GM23338 (cell line): Measurements from ENCODE around the gene NIF3L1. TPM values are rescaled to one million over a fixed set of nuclear protein-coding genes. Genes with fewer than 3 reads are reported as not detected.

Experiments
- ATAC-seq: fragments of 200-7000 bp; cut with Tn5 transposase; 3 replicates; pipeline ENCODE4 v1.9.1; 2020
- DNase-seq: peaks from one replicate; pipeline ENCODE4 v3.0.0-alpha.2; 2015; ENCODE audit warnings: low spot score
- H2AFZ ChIP-seq: fragments of 200-600 bp; sonication (generic); 2 replicates; pipeline ENCODE4 v1.8.0; 2016; ENCODE audit warnings: antibody characterized with exemption, mild to moderate bottlenecking, moderate library complexity
- H3F3A ChIP-seq: fragments of 200-600 bp; sonication (generic); replicated peaks from 2 replicates; pipeline ENCODE4 v1.8.0; 2017; ENCODE audit warnings: antibody characterized with exemption, mixed run types, low read depth
- H3K27ac ChIP-seq: fragments of 200-600 bp; sonication (generic); 2 replicates; pipeline ENCODE4 v1.6.1; 2016; ENCODE audit warnings: low read depth
- H3K27me3 ChIP-seq: fragments of 200-600 bp; sonication (generic); 2 replicates; pipeline ENCODE4 v1.8.0; 2016; ENCODE audit warnings: mild to moderate bottlenecking, mixed run types, moderate library complexity; ENCODE audit not compliant: insufficient read depth
- H3K36me3 ChIP-seq: fragments of 200-600 bp; sonication (generic); 2 replicates; pipeline ENCODE4 v1.8.0; 2016; ENCODE audit warnings: mild to moderate bottlenecking; ENCODE audit not compliant: insufficient read depth
- H3K4me1 ChIP-seq: fragments of 200-600 bp; sonication (generic); 2 replicates; pipeline ENCODE4 v1.8.0; 2016; ENCODE audit warnings: mild to moderate bottlenecking, moderate library complexity; ENCODE audit not compliant: insufficient read depth
- H3K4me2 ChIP-seq: fragments of 200-600 bp; sonication (generic); 2 replicates; pipeline ENCODE4 v1.7.1; 2017; ENCODE audit warnings: mixed run types
- H3K4me3 ChIP-seq: fragments of 200-600 bp; sonication (generic); 2 replicates; pipeline ENCODE4 v1.6.1; 2016; ENCODE audit warnings: mixed run types
- H3K79me2 ChIP-seq: fragments of 200-600 bp; sonication (generic); replicated peaks from 2 replicates; pipeline ENCODE4 v1.8.0; 2017; ENCODE audit warnings: mild to moderate bottlenecking; ENCODE audit not compliant: insufficient read depth
- H3K9me2 ChIP-seq: fragments of 200-600 bp; sonication (generic); 2 replicates; pipeline ENCODE4 v1.8.0; 2017; ENCODE audit not compliant: insufficient read depth
- H4K20me1 ChIP-seq: fragments of 200-600 bp; sonication (generic); replicated peaks from 2 replicates; pipeline ENCODE4 v1.8.0; 2017; ENCODE audit warnings: mild to moderate bottlenecking; ENCODE audit not compliant: insufficient read depth
- H3K27ac Mint-ChIP-seq: 2 replicates; pipeline ENCODE4 v1.8.0; 2020; ENCODE audit warnings: inconsistent platforms, mild to moderate bottlenecking, moderate library complexity, mixed read lengths
- H3K27me3 Mint-ChIP-seq: 3 replicates; pipeline ENCODE4 v1.8.0; 2022; ENCODE audit warnings: low read depth, mild to moderate bottlenecking, moderate library complexity, mixed read lengths, inconsistent platforms; ENCODE audit not compliant: insufficient read depth, poor library complexity
- H3K36me3 Mint-ChIP-seq: 3 replicates; pipeline ENCODE4 v1.8.0; 2021; ENCODE audit warnings: low read depth, mild to moderate bottlenecking, inconsistent platforms, moderate library complexity, mixed read lengths
- H3K4me1 Mint-ChIP-seq: 3 replicates; pipeline ENCODE4 v1.8.0; 2020; ENCODE audit warnings: mild to moderate bottlenecking, inconsistent platforms, mixed read lengths
- H3K4me3 Mint-ChIP-seq: 3 replicates; pipeline ENCODE4 v1.8.0; 2021; ENCODE audit warnings: moderate library complexity, mild to moderate bottlenecking, inconsistent platforms, mixed read lengths
- H3K9me3 Mint-ChIP-seq: 3 replicates; pipeline ENCODE4 v1.8.0; 2020; ENCODE audit warnings: moderate library complexity, mild to moderate bottlenecking, inconsistent platforms, mixed read lengths
- CREB1 ChIP-seq: fragments of 250-450 bp; sonication (Bioruptor Pico); IDR thresholded peaks from 2 replicates; pipeline ENCODE4 v1.5.0; 2020; ENCODE audit warnings: low read depth, mild to moderate bottlenecking, moderate library complexity
- CTCF ChIP-seq, 2 experiments: fragments of 200-600 bp in 1 of 2; sonication (generic) in 1 of 2; conservative IDR thresholded peaks; 2 replicates each; pipeline versions ENCODE4 v1.5.1 to v1.6.1; 2016 to 2017; ENCODE audit warnings: antibody characterized with exemption in 2 of 2, low read depth in 2 of 2, mild to moderate bottlenecking in 2 of 2, moderate library complexity in 1 of 2
- EZH2 ChIP-seq: fragments of 200-600 bp; sonication (generic); IDR thresholded peaks from one replicate; pipeline ENCODE4 v1.8.0; 2017; ENCODE audit warnings: antibody characterized with exemption, mild to moderate bottlenecking, low read depth; ENCODE audit not compliant: unreplicated experiment
- EZH2phosphoT487 ChIP-seq: fragments of 200-600 bp; sonication (generic); IDR thresholded peaks from one replicate; pipeline ENCODE4 v1.8.1; 2018; ENCODE audit warnings: antibody characterized with exemption; ENCODE audit not compliant: unreplicated experiment
- JUNB ChIP-seq: IDR thresholded peaks from one replicate; pipeline ENCODE4 v1.6.1; 2016; ENCODE audit warnings: antibody characterized with exemption; ENCODE audit not compliant: unreplicated experiment
- NANOG ChIP-seq: IDR thresholded peaks from 2 replicates; pipeline ENCODE4 v1.6.1; 2016; ENCODE audit warnings: antibody characterized with exemption, borderline replicate concordance
- POLR2AphosphoS5 ChIP-seq: IDR thresholded peaks from 2 replicates; pipeline ENCODE4 v1.6.1; 2016; ENCODE audit warnings: antibody characterized with exemption, low read depth
- REST ChIP-seq: IDR thresholded peaks from one replicate; pipeline ENCODE4 v1.6.1; 2018; ENCODE audit warnings: antibody characterized with exemption; ENCODE audit not compliant: unreplicated experiment
- STAT1 ChIP-seq: IDR thresholded peaks from one replicate; pipeline ENCODE4 v1.6.1; 2016; ENCODE audit warnings: antibody characterized with exemption; ENCODE audit not compliant: unreplicated experiment
- ZNF114 ChIP-seq: fragments of 250-450 bp; sonication (Bioruptor Pico); IDR thresholded peaks from 2 replicates; pipeline ENCODE4 v1.5.0; 2020; ENCODE audit warnings: mild to moderate bottlenecking, moderate library complexity
- ZNF331 ChIP-seq: fragments of 250-450 bp; sonication (Bioruptor Pico); IDR thresholded peaks from 2 replicates; pipeline ENCODE4 v1.5.0; 2020; ENCODE audit warnings: low read depth, mild to moderate bottlenecking, moderate library complexity
- polyA plus RNA-seq: library from polyadenylated mRNA; unstranded; fragments of >200 nt; fragmentation: Nextera tagmentation; extraction: Ambion mirVana; gene quantifications from 2 replicates; pipeline ENCODE4 v1.2.1, GENCODE V29; 2016
- total RNA-seq: library from RNA; depleted of rRNA; stranded (reverse); fragments of >200 nt; shearing (Covaris generic); gene quantifications from 2 replicates; pipeline ENCODE4 v1.2.3, GENCODE V29; 2014
- TF ChIP-seq, protein P1 (sequence below): fragments of 250-450 bp; sonication (Bioruptor Pico); IDR thresholded peaks from 2 replicates; pipeline ENCODE4 v1.5.0; 2020; ENCODE audit warnings: mild to moderate bottlenecking, moderate library complexity
- TF ChIP-seq, protein P2 (sequence below): IDR thresholded peaks from 2 replicates; pipeline ENCODE4 v1.6.1; 2016; ENCODE audit warnings: antibody characterized with exemption

NIF3L1 gene
- total and polyA plus RNA-seq, 2 experiments from 2014 or later: 62.8 to 63.9 TPM

GRCh38 chr2:200852605-200853004 lies 36.6 kb upstream of the NIF3L1 start:
- Mint-ChIP-seq H3K9me3 (no peaks in the 10 kb centered on the region), H3K36me3 (peaks cover 59% of the 10 kb centered on the region), H3K27me3 (peaks cover 5% of the 10 kb centered on the region), H3K4me1 (no peaks in the 10 kb centered on the region), H3K4me3 (no peak overlapping the region), H3K27ac (no peak overlapping the region)
- no peak overlapping the region for H3K27ac ChIP-seq
- no peaks in the 10 kb centered on the region for H3K27me3 ChIP-seq
- H2AFZ ChIP-seq: no peak overlapping the region
- peaks cover 58% of the 10 kb centered on the region for H3K36me3 ChIP-seq
- H3K4me2 ChIP-seq: no peak overlapping the region
- TF ChIP-seq EZH2phosphoT487 (no peak), REST (no peak), STAT1 (no peak), CTCF (conservative IDR thresholded peaks at IDR 0.05; ENCODE audit: low read depth in 2 of 2) (no peak), POLR2AphosphoS5 (no peak), ZNF114 (CRISPR knock-in tag) (no peak), JUNB (no peak), CREB1 (CRISPR knock-in tag) (no peak), EZH2 (no peak), ZNF331 (CRISPR knock-in tag) (no peak), NANOG (no peak)
- TF ChIP-seq, protein P1, sequence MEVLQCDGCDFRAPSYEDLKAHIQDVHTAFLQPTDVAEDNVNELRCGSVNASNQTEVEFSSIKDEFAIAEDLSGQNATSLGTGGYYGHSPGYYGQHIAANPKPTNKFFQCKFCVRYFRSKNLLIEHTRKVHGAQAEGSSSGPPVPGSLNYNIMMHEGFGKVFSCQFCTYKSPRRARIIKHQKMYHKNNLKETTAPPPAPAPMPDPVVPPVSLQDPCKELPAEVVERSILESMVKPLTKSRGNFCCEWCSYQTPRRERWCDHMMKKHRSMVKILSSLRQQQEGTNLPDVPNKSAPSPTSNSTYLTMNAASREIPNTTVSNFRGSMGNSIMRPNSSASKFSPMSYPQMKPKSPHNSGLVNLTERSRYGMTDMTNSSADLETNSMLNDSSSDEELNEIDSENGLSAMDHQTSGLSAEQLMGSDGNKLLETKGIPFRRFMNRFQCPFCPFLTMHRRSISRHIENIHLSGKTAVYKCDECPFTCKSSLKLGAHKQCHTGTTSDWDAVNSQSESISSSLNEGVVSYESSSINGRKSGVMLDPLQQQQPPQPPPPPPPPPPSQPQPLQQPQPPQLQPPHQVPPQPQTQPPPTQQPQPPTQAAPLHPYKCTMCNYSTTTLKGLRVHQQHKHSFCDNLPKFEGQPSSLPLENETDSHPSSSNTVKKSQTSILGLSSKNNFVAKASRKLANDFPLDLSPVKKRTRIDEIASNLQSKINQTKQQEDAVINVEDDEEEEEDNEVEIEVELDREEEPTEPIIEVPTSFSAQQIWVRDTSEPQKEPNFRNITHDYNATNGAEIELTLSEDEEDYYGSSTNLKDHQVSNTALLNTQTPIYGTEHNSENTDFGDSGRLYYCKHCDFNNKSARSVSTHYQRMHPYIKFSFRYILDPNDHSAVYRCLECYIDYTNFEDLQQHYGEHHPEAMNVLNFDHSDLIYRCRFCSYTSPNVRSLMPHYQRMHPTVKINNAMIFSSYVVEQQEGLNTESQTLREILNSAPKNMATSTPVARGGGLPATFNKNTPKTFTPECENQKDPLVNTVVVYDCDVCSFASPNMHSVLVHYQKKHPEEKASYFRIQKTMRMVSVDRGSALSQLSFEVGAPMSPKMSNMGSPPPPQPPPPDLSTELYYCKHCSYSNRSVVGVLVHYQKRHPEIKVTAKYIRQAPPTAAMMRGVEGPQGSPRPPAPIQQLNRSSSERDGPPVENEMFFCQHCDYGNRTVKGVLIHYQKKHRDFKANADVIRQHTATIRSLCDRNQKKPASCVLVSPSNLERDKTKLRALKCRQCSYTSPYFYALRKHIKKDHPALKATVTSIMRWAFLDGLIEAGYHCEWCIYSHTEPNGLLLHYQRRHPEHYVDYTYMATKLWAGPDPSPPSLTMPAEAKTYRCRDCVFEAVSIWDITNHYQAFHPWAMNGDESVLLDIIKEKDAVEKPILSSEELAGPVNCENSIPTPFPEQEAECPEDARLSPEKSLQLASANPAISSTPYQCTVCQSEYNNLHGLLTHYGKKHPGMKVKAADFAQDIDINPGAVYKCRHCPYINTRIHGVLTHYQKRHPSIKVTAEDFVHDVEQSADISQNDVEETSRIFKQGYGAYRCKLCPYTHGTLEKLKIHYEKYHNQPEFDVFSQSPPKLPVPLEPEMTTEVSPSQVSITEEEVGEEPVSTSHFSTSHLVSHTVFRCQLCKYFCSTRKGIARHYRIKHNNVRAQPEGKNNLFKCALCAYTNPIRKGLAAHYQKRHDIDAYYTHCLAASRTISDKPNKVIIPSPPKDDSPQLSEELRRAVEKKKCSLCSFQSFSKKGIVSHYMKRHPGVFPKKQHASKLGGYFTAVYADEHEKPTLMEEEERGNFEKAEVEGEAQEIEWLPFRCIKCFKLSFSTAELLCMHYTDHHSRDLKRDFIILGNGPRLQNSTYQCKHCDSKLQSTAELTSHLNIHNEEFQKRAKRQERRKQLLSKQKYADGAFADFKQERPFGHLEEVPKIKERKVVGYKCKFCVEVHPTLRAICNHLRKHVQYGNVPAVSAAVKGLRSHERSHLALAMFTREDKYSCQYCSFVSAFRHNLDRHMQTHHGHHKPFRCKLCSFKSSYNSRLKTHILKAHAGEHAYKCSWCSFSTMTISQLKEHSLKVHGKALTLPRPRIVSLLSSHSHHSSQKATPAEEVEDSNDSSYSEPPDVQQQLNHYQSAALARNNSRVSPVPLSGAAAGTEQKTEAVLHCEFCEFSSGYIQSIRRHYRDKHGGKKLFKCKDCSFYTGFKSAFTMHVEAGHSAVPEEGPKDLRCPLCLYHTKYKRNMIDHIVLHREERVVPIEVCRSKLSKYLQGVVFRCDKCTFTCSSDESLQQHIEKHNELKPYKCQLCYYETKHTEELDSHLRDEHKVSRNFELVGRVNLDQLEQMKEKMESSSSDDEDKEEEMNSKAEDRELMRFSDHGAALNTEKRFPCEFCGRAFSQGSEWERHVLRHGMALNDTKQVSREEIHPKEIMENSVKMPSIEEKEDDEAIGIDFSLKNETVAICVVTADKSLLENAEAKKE (CRISPR knock-in tag): no peak
- TF ChIP-seq, protein P2, sequence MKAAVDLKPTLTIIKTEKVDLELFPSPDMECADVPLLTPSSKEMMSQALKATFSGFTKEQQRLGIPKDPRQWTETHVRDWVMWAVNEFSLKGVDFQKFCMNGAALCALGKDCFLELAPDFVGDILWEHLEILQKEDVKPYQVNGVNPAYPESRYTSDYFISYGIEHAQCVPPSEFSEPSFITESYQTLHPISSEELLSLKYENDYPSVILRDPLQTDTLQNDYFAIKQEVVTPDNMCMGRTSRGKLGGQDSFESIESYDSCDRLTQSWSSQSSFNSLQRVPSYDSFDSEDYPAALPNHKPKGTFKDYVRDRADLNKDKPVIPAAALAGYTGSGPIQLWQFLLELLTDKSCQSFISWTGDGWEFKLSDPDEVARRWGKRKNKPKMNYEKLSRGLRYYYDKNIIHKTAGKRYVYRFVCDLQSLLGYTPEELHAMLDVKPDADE: no peak
- H3K9me2 ChIP-seq: no peaks in the 10 kb centered on the region
- H4K20me1 ChIP-seq: peaks cover 4% of the 10 kb centered on the region
- peaks cover 12% of the 10 kb centered on the region for H3F3A ChIP-seq
- DNase-seq (no peak), ATAC-seq (no peak)
- H3K4me3 ChIP-seq: no peak overlapping the region
- H3K79me2 ChIP-seq: peaks cover 3% of the 10 kb centered on the region
- no peaks in the 10 kb centered on the region for H3K4me1 ChIP-seq
